SK-MEL-5 (cell line): ENCODE results near the gene TADA2B. TPM values are rescaled to one million over a fixed set of nuclear protein-coding genes. Genes with fewer than 3 reads are reported as not detected.

Experiments used
- DNase-seq: peaks from one replicate; pipeline ENCODE4 v3.0.0-alpha.2; 2016; ENCODE audit warnings: low read depth, low spot score
- in situ Hi-C: cut with HindIII; loops from 2 replicates; pipeline ENCODE4 v1.10.0; 2016; ENCODE audit warnings: low sequenced_read_pairs, high pct_unique_total_duplicates, low pct_unique_long_range_greater_than_20kb
- total RNA-seq: library from RNA; depleted of rRNA; stranded (reverse); fragments of >200 nt; shearing (Covaris generic); gene quantifications from 2 replicates; pipeline ENCODE4 v1.2.3, GENCODE V29; 2014

The TADA2B gene
- total RNA-seq, 1 experiment from 2014 or later: 9.6 TPM

GRCh38 chr4:7015383-7016035 is 27.7 kb upstream of the TADA2B start:
- DNase-seq: no peak
- in situ Hi-C loops: no loop called here

DNA sequence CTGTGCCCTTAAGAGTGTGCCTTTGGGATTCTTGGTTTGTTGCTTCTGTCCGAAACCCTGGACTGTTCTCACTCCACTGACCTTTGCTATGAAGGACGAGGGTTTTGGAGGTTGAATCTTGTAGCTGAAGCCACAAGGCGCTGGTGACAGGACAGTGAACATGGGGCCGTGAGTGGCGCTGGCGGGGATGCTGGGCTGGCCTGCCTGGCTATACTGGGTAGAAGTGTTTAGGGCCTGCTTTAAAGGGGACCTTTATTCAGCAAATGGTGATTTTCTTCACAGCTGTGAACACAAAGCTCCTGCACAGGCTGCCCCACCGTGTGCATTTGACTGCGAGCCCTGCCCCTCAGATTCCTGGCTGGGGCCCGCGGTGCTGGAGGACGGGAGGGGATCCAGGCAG is 27.1 kb upstream of the TADA2B start:
- in situ Hi-C loops: no loop called here

DNA sequence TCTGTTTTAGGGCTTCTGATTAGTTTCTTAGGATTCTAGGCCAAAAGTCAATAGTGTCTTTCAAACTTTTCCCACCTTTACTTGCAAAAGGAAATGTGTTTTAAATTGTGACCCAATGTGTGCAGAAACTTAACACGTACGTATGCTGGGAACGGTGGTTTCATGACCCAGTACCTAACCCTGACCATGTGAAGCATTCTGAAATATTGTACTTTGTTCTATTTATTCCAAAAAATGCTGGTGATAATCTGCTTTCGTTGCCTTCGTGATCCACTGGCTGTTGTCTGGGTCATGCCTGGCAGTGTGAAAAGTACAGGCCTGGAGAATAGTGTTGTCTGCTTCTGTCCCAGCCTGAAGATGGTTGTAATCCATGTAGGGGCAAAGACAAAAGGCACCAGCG is 26.7 kb upstream of the TADA2B start:
- no peak for DNase-seq
- in situ Hi-C loops: no loop called here

More for the DNA sequence above, 27.1 kb upstream of the TADA2B start:
- no peak for DNase-seq

DNA sequence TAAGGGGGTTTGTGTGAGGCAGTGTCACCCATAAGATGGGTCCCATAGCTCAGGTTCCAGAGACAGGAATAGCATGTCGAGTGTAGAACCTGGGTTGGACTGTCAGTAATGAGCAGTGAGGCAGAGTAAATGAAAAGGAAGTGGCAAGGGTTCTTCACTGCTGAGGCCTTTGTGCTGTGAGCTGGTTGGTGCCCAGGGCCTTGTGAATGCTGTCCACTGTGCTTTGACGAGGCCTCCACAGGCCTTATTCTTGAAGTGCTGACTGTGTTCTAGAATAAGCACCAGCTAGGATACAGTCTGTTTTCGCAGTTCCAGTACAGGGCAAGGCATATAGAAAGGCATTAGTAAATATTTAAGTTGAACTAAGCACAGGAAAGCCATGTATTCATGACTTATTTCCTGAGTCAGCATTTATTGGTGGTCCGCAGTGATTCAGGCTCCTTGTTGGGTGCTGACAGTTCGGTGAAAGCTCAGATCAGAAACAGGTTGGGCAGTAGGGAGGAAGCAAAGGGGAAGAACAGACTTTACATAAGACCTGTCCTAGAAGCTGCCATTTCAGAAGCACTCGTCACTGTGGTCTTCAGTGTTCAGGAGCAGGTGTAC is 25.6 kb upstream of the TADA2B start:
- DNase-seq: no peak
- in situ Hi-C loops: no loop called here

- in situ Hi-C loops: no loop called here
- no peak for DNase-seq
Observed at GRCh38 chr4:7018281-7018680, 24.9 kb upstream of the TADA2B start.

- in situ Hi-C loops: no loop called here
- no peak for DNase-seq
Observed at GRCh38 chr4:7019367-7019766, 23.8 kb upstream of the TADA2B start.

DNA sequence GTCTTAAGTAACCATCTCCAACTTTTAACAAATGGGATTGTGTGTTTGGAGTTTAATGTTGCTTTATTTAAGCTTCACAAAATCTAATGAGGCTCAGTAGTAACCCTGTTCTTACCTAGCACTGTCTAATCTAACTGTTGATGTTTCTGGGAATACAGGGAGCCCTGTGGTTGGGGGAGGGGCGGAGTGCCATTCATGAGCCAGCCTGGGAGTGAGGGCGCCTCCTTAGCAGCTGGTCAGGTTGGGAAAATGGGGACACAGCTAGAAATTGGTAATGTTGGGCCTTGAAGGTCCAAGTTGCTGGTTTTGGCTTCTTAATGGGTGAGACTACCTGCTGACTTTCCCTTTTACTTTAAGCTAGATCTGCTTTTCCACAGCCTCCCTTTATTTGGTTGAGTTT is 22.9 kb upstream of the TADA2B start:
- in situ Hi-C loops: no loop called here
- DNase-seq: no peak

DNA sequence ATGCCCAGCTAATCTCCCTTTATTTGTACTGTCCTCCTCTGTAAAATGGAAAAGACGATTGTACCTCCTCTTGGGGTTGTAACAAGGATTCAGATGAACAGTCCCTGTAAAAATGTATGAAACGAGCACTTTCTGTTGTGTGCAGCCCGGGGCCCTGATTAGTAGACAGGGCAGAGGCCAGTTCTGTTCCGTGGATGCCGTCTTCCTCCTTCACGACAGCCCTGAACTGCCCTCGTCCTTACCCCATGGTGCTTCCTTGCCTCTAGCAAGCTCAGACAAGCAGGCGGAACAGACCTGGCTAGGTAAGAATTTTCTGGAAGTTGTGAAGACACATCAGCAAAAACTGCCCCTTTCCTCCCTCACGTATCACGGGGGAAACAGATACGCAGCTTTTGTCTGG is 22.3 kb upstream of the TADA2B start:
- no peak for DNase-seq
- in situ Hi-C loops: no loop called here

- in situ Hi-C loops: no loop called here
- DNase-seq: no peak
Observed at GRCh38 chr4:7021355-7021754, 21.8 kb upstream of the TADA2B start.

DNA sequence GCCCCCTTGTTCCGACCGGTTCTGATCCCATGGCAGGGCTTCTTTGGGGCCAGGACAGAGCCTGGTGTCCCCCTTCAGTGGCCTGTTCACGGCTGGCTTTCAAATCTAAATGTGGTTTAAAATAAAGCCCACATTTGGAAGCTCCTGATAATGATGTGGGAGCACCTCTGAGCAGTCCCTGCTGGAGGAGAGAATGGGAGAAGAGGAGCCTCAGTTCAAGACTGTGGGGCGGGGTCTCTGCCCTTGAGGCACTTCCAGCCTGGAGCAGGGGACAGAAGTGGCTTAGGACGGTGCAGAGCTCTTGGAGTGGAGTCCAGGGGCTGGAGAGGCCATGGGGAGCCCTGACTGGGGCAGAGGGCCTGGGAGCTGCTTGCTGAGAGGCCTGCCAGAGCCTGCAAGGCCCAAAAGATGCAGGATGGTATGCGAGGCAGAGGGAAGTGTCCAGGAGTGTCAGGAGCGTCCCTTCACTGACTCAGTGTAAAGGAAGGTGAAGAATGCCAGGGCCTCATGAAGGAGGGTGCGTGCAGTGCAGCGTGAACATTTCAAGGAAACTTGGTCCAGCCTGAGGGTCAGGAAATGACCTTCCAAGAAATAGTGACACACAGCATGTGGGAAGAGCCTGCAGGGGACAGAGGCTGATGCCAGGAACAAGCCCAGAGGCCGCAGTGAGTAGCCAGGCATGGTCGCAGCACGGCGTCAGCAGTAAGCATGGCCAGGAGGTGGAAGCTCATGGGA is 21.1 kb upstream of the TADA2B start:
- no peak for DNase-seq
- in situ Hi-C loops: no loop called here

GRCh38 chr4:7023486-7023885 is 19.7 kb upstream of the TADA2B start:
- DNase-seq: no peak
- in situ Hi-C loops: no loop called here

DNA sequence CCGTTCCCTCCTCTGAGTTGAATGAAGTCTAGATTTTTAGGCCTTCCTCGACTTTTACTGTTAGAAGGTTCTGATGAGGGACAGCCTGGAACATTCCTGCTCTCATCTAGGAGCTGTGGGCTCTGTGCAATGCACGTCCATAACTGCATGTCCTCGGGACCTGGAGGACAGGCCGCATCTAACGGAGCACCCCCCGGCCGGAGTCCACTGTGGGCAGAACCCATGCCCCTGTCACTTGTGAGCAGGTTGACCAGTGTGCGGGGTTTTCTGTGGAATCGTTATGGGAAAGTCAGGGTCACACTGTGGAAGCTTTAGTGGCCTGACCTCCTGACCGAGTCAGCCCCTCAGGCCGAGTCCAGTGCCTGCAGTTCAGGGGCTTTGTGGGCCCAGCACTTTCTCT is 19.3 kb upstream of the TADA2B start:
- in situ Hi-C loops: no loop called here
- DNase-seq: no peak

- no peak for DNase-seq
- in situ Hi-C loops: no loop called here
Observed at GRCh38 chr4:7024336-7024890, 18.8 kb upstream of the TADA2B start.

- in situ Hi-C loops: no loop called here
- no peak for DNase-seq
Observed at GRCh38 chr4:7025040-7025602, 18.1 kb upstream of the TADA2B start.

GRCh38 chr4:7026107-7026506 is 17.1 kb upstream of the TADA2B start:
- no peak for DNase-seq
- in situ Hi-C loops: no loop called here

DNA sequence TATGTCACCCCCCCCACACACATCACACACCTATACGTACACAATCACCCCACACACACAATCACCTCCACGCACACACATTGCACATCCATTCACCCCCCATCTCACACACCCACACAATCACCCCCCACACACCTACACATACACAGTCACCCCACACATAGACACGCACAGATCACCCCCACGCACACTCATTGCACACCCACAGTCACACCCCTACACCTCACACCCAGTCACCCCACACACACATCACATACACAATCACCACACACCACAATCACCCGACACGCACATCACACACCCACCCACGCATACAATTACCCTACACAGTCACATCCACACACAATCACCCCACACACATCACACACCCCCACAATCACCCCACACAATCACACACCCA is 15.9 kb upstream of the TADA2B start:
- DNase-seq: no peak
- in situ Hi-C loops: no loop called here

GRCh38 chr4:7027913-7028312 is 15.3 kb upstream of the TADA2B start:
- DNase-seq: no peak
- in situ Hi-C loops: no loop called here

GRCh38 chr4:7029212-7029611 is 14.0 kb upstream of the TADA2B start:
- DNase-seq: no peak
- in situ Hi-C loops: no loop called here
